Measurements from ENCODE around the gene TCP11L2. TPM values are rescaled to one million over a fixed set of nuclear protein-coding genes. Genes with fewer than 3 reads are reported as not detected.
"Not testable (repeated sequence)": the region's sequence is repeated elsewhere in the genome, so short reads cannot be mapped to it uniquely, and the experiment has no call there.

Gene TCP11L2
- polyA plus RNA-seq, 1 donor, result 11.3 TPM

- DNase-seq, result no peak
Measured at GRCh38 chr12:106284358-106285105, 18.0 kb upstream of the TCP11L2 start.

- no peak for DNase-seq
Measured at GRCh38 chr12:106285982-106286381, 16.6 kb upstream of the TCP11L2 start.

- not testable (repeated sequence) for DNase-seq
Measured at GRCh38 chr12:106286576-106287162, 15.9 kb upstream of the TCP11L2 start.

GRCh38 chr12:106287364-106287763, 15.2 kb upstream of the TCP11L2 start:
- no peak for DNase-seq

- no peak for DNase-seq
Measured at GRCh38 chr12:106288101-106288493, 14.4 kb upstream of the TCP11L2 start.

- DNase-seq, result no peak
Measured at GRCh38 chr12:106288494-106289195, 13.9 kb upstream of the TCP11L2 start.

GRCh38 chr12:106289196-106289681, 13.3 kb upstream of the TCP11L2 start:
- DNase-seq, result no peak

- DNase-seq, result no peak
Measured at GRCh38 chr12:106290666-106291065, 11.9 kb upstream of the TCP11L2 start.

GRCh38 chr12:106291342-106291741, 11.2 kb upstream of the TCP11L2 start:
- DNase-seq, result no peak

GRCh38 chr12:106292339-106292738, 10.2 kb upstream of the TCP11L2 start:
- no peak for DNase-seq

GRCh38 chr12:106296179-106296877, 6.2 kb upstream of the TCP11L2 start:
- DNase-seq, result no peak

GRCh38 chr12:106297075-106297474, 5.5 kb upstream of the TCP11L2 start:
- DNase-seq, result no peak

GRCh38 chr12:106297681-106298080, 4.9 kb upstream of the TCP11L2 start:
- no peak for DNase-seq

GRCh38 chr12:106299202-106299774, 3.2 kb upstream of the TCP11L2 start:
- DNase-seq, result no peak

GRCh38 chr12:106300761-106301160, 1.8 kb upstream of the TCP11L2 start:
- DNase-seq, result no peak

- DNase-seq, result no peak
Measured at GRCh38 chr12:106301241-106301610, 1.3 kb upstream of the TCP11L2 start.

- DNase-seq, result peak; percentile 43
Measured at GRCh38 chr12:106301611-106302321, 767 bp upstream of the TCP11L2 start.

GRCh38 chr12:106303202-106303820, 778 bp downstream of the TCP11L2 start:
- DNase-seq, result peak; percentile 83

- peak; percentile 44 for DNase-seq
Measured at GRCh38 chr12:106304001-106304421, 1.5 kb downstream of the TCP11L2 start.

GRCh38 chr12:106304797-106305196, 2.3 kb downstream of the TCP11L2 start:
- no peak for DNase-seq

- DNase-seq, result no peak
Measured at GRCh38 chr12:106305376-106305775, 2.8 kb downstream of the TCP11L2 start.
